GM12878 (cell line): ENCODE results near the gene ANK2. TPM values are rescaled to one million over a fixed set of nuclear protein-coding genes. Genes with fewer than 3 reads are reported as not detected.

Experiments used
- ATAC-seq: fragments of 200-7000 bp; cut with Tn5 transposase; 3 replicates; pipeline ENCODE4 v1.9.1; 2020; ENCODE audit warnings: mild to moderate bottlenecking, moderate library complexity
- BruUV-seq: library from RNA; stranded (reverse); fragments of 400-500 nt; replicated peaks from 2 replicates; lab custom pipeline; 2021; lab: Mats Ljungman, UMichigan
- CTCF ChIA-PET: fragments of 300-600 bp; sonication (Branson Sonifier 250); formaldehyde crosslinking; extraction: SDS; loops from one replicate; lab custom pipeline; 2021; ENCODE audit warnings: inconsistent platforms; lab: Yijun Ruan, JAX
- POLR2A ChIA-PET: fragments of 350-600 bp; formaldehyde crosslinking; extraction: SDS; loops from one replicate; lab custom pipeline; 2021; ENCODE audit warnings: inconsistent platforms; lab: Charles Lee
- RAD21 ChIA-PET: fragments of 300-600 bp; sonication (Branson Sonifier 250); formaldehyde crosslinking; loops from one replicate; lab custom pipeline; 2023; ENCODE audit warnings: antibody characterized with exemption; ENCODE audit not compliant: unreplicated experiment; lab: Charles Lee
- SMC1A ChIA-PET: fragments of 300-600 bp; sonication (Branson Sonifier 250); formaldehyde crosslinking; loops from one replicate; lab custom pipeline; 2023; ENCODE audit not compliant: unreplicated experiment, uncharacterized antibody; lab: Charles Lee
- DNase-seq: peaks from one replicate; pipeline ENCODE4 v3.0.0-alpha.2; 2011; ENCODE audit warnings: low read depth, low spot score
- FAIRE-seq: peaks from 3 replicates; lab custom pipeline; 2011; peaks lifted over from hg19 to GRCh38; lab: Jason Lieb, UNC
- H2AFZ ChIP-seq: 2 replicates; pipeline ENCODE4 v1.6.0; 2011; ENCODE audit warnings: low read depth, low read length, control low read depth; ENCODE audit not compliant: control insufficient read depth
- H3K27ac ChIP-seq: 2 replicates; pipeline ENCODE4 v1.5.1; 2011; ENCODE audit warnings: control low read depth; ENCODE audit not compliant: control insufficient read depth, insufficient read depth
- H3K27me3 ChIP-seq, 2 experiments: replicated peaks in 1 of 2; 2 replicates each; pipeline versions ENCODE4 v1.6.0 to v1.6.1; 2011; ENCODE audit warnings: low read length in 1 of 2; ENCODE audit not compliant: control insufficient read depth in 2 of 2, insufficient read depth in 2 of 2
- H3K36me3 ChIP-seq, 2 experiments: 2 replicates each; pipeline ENCODE4 v1.5.1; 2011; ENCODE audit warnings: low read length in 1 of 2; ENCODE audit not compliant: control insufficient read depth in 2 of 2, insufficient read depth in 2 of 2
- H3K4me1 ChIP-seq: 2 replicates; pipeline ENCODE4 v1.6.1; 2011; ENCODE audit warnings: mild to moderate bottlenecking, low read length, moderate library complexity, mixed read lengths; ENCODE audit not compliant: control insufficient read depth, insufficient read depth
- H3K4me2 ChIP-seq: 2 replicates; pipeline ENCODE4 v1.6.0; 2011; ENCODE audit warnings: control low read depth; ENCODE audit not compliant: control insufficient read depth, insufficient read depth
- H3K4me3 ChIP-seq: fragments of 200-600 bp; sonication (generic); 2 replicates; pipeline ENCODE4 v1.5.1; 2016
- H3K79me2 ChIP-seq: 2 replicates; pipeline ENCODE4 v1.6.0; 2011; ENCODE audit warnings: low read length; ENCODE audit not compliant: control insufficient read depth, insufficient read depth
- H3K9ac ChIP-seq: 2 replicates; pipeline ENCODE4 v1.8.0; 2011; ENCODE audit warnings: low read length, control low read depth, mixed read lengths; ENCODE audit not compliant: control insufficient read depth, insufficient read depth
- H3K9me3 ChIP-seq: replicated peaks from 3 replicates; pipeline ENCODE4 v1.5.1; 2011; ENCODE audit warnings: mild to moderate bottlenecking, low read length; ENCODE audit not compliant: control insufficient read depth, insufficient read depth
- H4K20me1 ChIP-seq: 2 replicates; pipeline ENCODE4 v1.6.0; 2011; ENCODE audit not compliant: control insufficient read depth, insufficient read depth
- BRCA1 ChIP-seq: IDR thresholded peaks from 2 replicates; pipeline ENCODE4 v1.6.1; 2011; ENCODE audit warnings: low read depth, low read length, improper control_type of control experiment
- CEBPZ ChIP-seq: fragments of 150-350 bp; IDR thresholded peaks from 2 replicates; pipeline ENCODE4 v1.6.1; 2016; ENCODE audit warnings: low read depth, low read length
- CHD2 ChIP-seq: IDR thresholded peaks from 2 replicates; pipeline ENCODE4 v1.6.1; 2011; ENCODE audit warnings: low read depth, low read length, improper control_type of control experiment, borderline replicate concordance
- CTCF ChIP-seq, 3 experiments: IDR thresholded peaks in 2 of 3; conservative IDR thresholded peaks in 1 of 3; 2 replicates each; pipeline ENCODE4 v1.5.1; 2011; ENCODE audit warnings: low read depth in 3 of 3, low read length in 3 of 3, mild to moderate bottlenecking in 3 of 3, control low read depth in 2 of 3, moderate library complexity in 2 of 3, inconsistent platforms in 1 of 3, mixed read lengths in 1 of 3; ENCODE audit not compliant: control insufficient read depth in 2 of 3, insufficient read depth in 1 of 3; ENCODE audit errors: extremely low read depth in 1 of 3
- FOXK2 ChIP-seq: fragments of 450-650 bp; IDR thresholded peaks from 2 replicates; pipeline ENCODE4 v1.6.1; 2017; ENCODE audit warnings: mild to moderate bottlenecking, moderate library complexity
- HSF1 ChIP-seq: fragments of 150-350 bp; IDR thresholded peaks from 2 replicates; pipeline ENCODE4 v1.6.1; 2014; ENCODE audit warnings: mild to moderate bottlenecking, low read depth, low read length
- NFYB ChIP-seq: IDR thresholded peaks from 2 replicates; pipeline ENCODE4 v1.6.1; 2011; ENCODE audit warnings: low read depth, mild to moderate bottlenecking, low read length, improper control_type of control experiment, moderate library complexity; ENCODE audit not compliant: insufficient read depth
- NRF1 ChIP-seq: conservative IDR thresholded peaks from 2 replicates; pipeline ENCODE4 v1.6.1; 2011; ENCODE audit warnings: mild to moderate bottlenecking, low read depth, low read length, improper control_type of control experiment
- RAD21 ChIP-seq: IDR thresholded peaks from 2 replicates; pipeline ENCODE4 v1.6.1; 2011; ENCODE audit warnings: mild to moderate bottlenecking, low read depth, low read length, moderate library complexity; ENCODE audit not compliant: insufficient read depth
- RB1 ChIP-seq: fragments of 450-650 bp; formaldehyde crosslinking; IDR thresholded peaks from 2 replicates; pipeline ENCODE4 v1.6.1; 2017; ENCODE audit warnings: mild to moderate bottlenecking, borderline replicate concordance
- SMC3 ChIP-seq: IDR thresholded peaks from 2 replicates; pipeline ENCODE4 v1.6.1; 2011; ENCODE audit warnings: low read length, improper control_type of control experiment, borderline replicate concordance
- USF2 ChIP-seq: IDR thresholded peaks from 2 replicates; pipeline ENCODE4 v1.6.1; 2011; ENCODE audit warnings: low read depth, low read length, improper control_type of control experiment, borderline replicate concordance
- YY1 ChIP-seq: IDR thresholded peaks from 2 replicates; pipeline ENCODE4 v1.6.1; 2011; ENCODE audit warnings: low read depth, mild to moderate bottlenecking, low read length
- ZSCAN29 ChIP-seq: fragments of 450-650 bp; IDR thresholded peaks from 2 replicates; pipeline ENCODE4 v1.6.1; 2017; ENCODE audit warnings: mild to moderate bottlenecking, moderate library complexity
- WGBS: methylation state at CpG from one replicate; pipeline ENCODE4 v1.1.6; 2016; ENCODE audit warnings: low lambda C conversion rate; ENCODE audit not compliant: insufficient replicate concordance, insufficient coverage; ENCODE audit errors: missing lambda C conversion rate; 5-methylcytosine and 5-hydroxymethylcytosine counted together
- in situ Hi-C: fragments of 300-500 bp; cut with MboI; formaldehyde crosslinking; loops from 9 replicates; pipeline ENCODE4 v1.14.3; 2018; ENCODE audit warnings: mixed read lengths
- intact Hi-C: fragments of 100-400 bp; cut with micrococcal nuclease; formaldehyde crosslinking; loops from one replicate; pipeline ENCODE4 v1.14.2; 2022; ENCODE audit not compliant: unreplicated experiment
- polyA plus RNA-seq, 11 experiments: library from polyadenylated mRNA; depleted of rRNA in 4 of 11; unstranded in 6 of 11; stranded (reverse) in 5 of 11; fragments of >200 nt; fragmentation: Nextera tagmentation in 4 of 11; fragmentation: Illumina TruSeq in 1 of 11; extraction: Ambion mirVana in 4 of 11; extraction: Trizol in 1 of 11; gene quantifications; 1 replicate in 1 of 11; 2 replicates in 10 of 11; pipeline versions ENCODE4 v1.2.1 to v1.2.3, GENCODE V29; 2011 to 2016; ENCODE audit warnings: inconsistent platforms in 2 of 11, missing spikeins in 2 of 11, low read depth in 1 of 11
- total RNA-seq, 4 experiments: library from RNA; depleted of rRNA in 3 of 4; stranded (reverse); fragments of >200 nt in 3 of 4; fragmentation: Illumina TruSeq in 1 of 4; extraction: Trizol in 1 of 4; gene quantifications; 2 replicates each; pipeline versions ENCODE4 v1.2.1 to v1.2.3, GENCODE V29; 2013 to 2021

ANK2 gene
- total and polyA plus RNA-seq, 10 of the 15 experiments (the other 5 are each of a cell fraction or from before 2014, with no cell fraction given): 1.6 to 13.0 (median 4.1) TPM

- RAD21 ChIA-PET: interaction anchor here (0.8 to 4.8 kb wide), 28 partner anchors 8 to 993 kb away, joined by 3 to 32 read pairs (median 4); no protein-coding TSS in a partner anchor
- Histone ChIP-seq H3K9me3 (no peaks in the 10 kb centered on the region), H4K20me1 (no peaks in the 10 kb centered on the region), H3K4me3 (no peak overlapping the region), H2AFZ (peak overlapping the region; percentile 49), H3K27ac (no peak overlapping the region), H3K79me2 (no peaks in the 10 kb centered on the region), H3K4me1 (no peaks in the 10 kb centered on the region), H3K27me3 (no peaks in the 10 kb centered on the region), H3K4me2 (no peak overlapping the region), H3K36me3 (no peaks in the 10 kb centered on the region), H3K9ac (no peak overlapping the region)
- in situ Hi-C loops: loop anchor here (5.0 to 25.0 kb wide), 2 partner anchors 987 to 1292 kb away; no protein-coding TSS in a partner anchor
- no TSS peak for BruUV-seq
- intact Hi-C loops: loop anchor here (1.0 to 10.0 kb wide), 10 partner anchors 132 to 1302 kb away; partner anchors contain the start of gene CAMK2D
- CTCF ChIA-PET: interaction anchor here (0.6 to 5.6 kb wide), 54 partner anchors 9 to 1300 kb away, joined by 3 to 46 read pairs (median 4); no protein-coding TSS in a partner anchor
- ATAC-seq: peak; percentile 99
- WGBS: 46% methylated on average over 11 of the region's 11 CpGs
- SMC1A ChIA-PET: interaction anchor here (0.6 to 4.1 kb wide), 48 partner anchors 9 to 993 kb away, joined by 3 to 41 read pairs (median 4); no protein-coding TSS in a partner anchor
- DNase-seq: peak; percentile 66
- peak; percentile 41 for FAIRE-seq
- POLR2A ChIA-PET: interaction anchor here (1.1 kb wide), 1 partner anchor 989 kb away, joined by 3 read pairs; no protein-coding TSS in a partner anchor
- peak; percentile 62 to 94 (median 70); a peak in 5 of 6 replicates for TF ChIP-seq CTCF (IDR thresholded peaks at IDR 0.05 in 2 of 3, conservative IDR thresholded peaks at IDR 0.05 in 1 of 3; ENCODE audit: control insufficient read depth in 2 of 3, extremely low read depth in 1 of 3, insufficient read depth in 1 of 3, low read depth in 3 of 3, low read length in 3 of 3)
- TF ChIP-seq RAD21: peak; percentile 98
- TF ChIP-seq BRCA1: no peak
- TF ChIP-seq SMC3: peak; percentile 92
- TF ChIP-seq USF2: no peak
- TF ChIP-seq CEBPZ: no peak
- TF ChIP-seq FOXK2: no peak
- no peak for TF ChIP-seq NFYB
- peak; percentile 98 for TF ChIP-seq HSF1
- no peak for TF ChIP-seq CHD2
- no peak for TF ChIP-seq ZSCAN29
- peak; percentile 27; the same call in 1 of the 2 replicates for TF ChIP-seq RB1
- TF ChIP-seq YY1: 0 out of 2 replicates have a peak, but pooled peaks have one; percentile 31
- TF ChIP-seq NRF1: no peak
These were observed 345.5 kb downstream of the ANK2 start for GRCh38 chr4:113394730-113395530.
